ENCODE results near the gene AQR.
A peak's percentile ranks its signal among the peaks of the same experiment; 100 is the strongest.
"Not testable (repeated sequence)": the region's sequence is repeated elsewhere in the genome, so short reads cannot be mapped to it uniquely, and the experiment has no call there.

AQR gene

GRCh38 chr15:34986771-34987480 is 17.4 kb upstream of the AQR start:
- peak; percentile 58 to 59 for DNase-seq
- TF ChIP-seq POLR2A (IDR thresholded peaks at IDR 0.05; ENCODE audit: low read length) (no peak), GATA1 (IDR thresholded peaks at IDR 0.05; ENCODE audit: low read depth, low read length) (no peak)

- TF ChIP-seq POLR2A (IDR thresholded peaks at IDR 0.05; ENCODE audit: low read length): no peak
- no peak for TF ChIP-seq GATA1 (IDR thresholded peaks at IDR 0.05; ENCODE audit: low read depth, low read length)
- DNase-seq: no peak
Measured at GRCh38 chr15:34986326-34986725, 16.8 kb upstream of the AQR start.

- TF ChIP-seq POLR2A (IDR thresholded peaks at IDR 0.05; ENCODE audit: low read length) (no peak), GATA1 (IDR thresholded peaks at IDR 0.05; ENCODE audit: low read depth, low read length) (no peak)
- DNase-seq: peak; percentile 31 to 36
Measured at GRCh38 chr15:34984889-34985630, 15.5 kb upstream of the AQR start.

GRCh38 chr15:34976743-34977142 is 7.2 kb upstream of the AQR start:
- TF ChIP-seq POLR2A (IDR thresholded peaks at IDR 0.05; ENCODE audit: low read length) (no peak), GATA1 (IDR thresholded peaks at IDR 0.05; ENCODE audit: low read depth, low read length) (no peak)
- no peak for DNase-seq

- TF ChIP-seq GATA1 (IDR thresholded peaks at IDR 0.05; ENCODE audit: low read depth, low read length): no peak
- TF ChIP-seq POLR2A (IDR thresholded peaks at IDR 0.05; ENCODE audit: low read length): no peak
- DNase-seq: no peak
Measured at GRCh38 chr15:34976073-34976472, 6.5 kb upstream of the AQR start.

- TF ChIP-seq GATA1 (IDR thresholded peaks at IDR 0.05; ENCODE audit: low read depth, low read length) (no peak), POLR2A (IDR thresholded peaks at IDR 0.05; ENCODE audit: low read length) (no peak)
- DNase-seq: no peak
Measured at GRCh38 chr15:34973512-34973911, 4.0 kb upstream of the AQR start.

GRCh38 chr15:34970098-34970643 is 629 bp upstream of the AQR start:
- not testable (repeated sequence) for DNase-seq

- TF ChIP-seq POLR2A (IDR thresholded peaks at IDR 0.05; ENCODE audit: low read length) (no peak), GATA1 (IDR thresholded peaks at IDR 0.05; ENCODE audit: low read depth, low read length) (no peak)
Measured at GRCh38 chr15:34964277-34964676, 5.3 kb downstream of the AQR start.

GRCh38 chr15:34953851-34954250 is 15.7 kb downstream of the AQR start:
- TF ChIP-seq GATA1 (IDR thresholded peaks at IDR 0.05; ENCODE audit: low read depth, low read length): no peak
- no peak for TF ChIP-seq POLR2A (IDR thresholded peaks at IDR 0.05; ENCODE audit: low read length)
- no peak for DNase-seq

More at GRCh38 chr15:34964277-34964676, 5.3 kb downstream of the AQR start:
- no peak for DNase-seq

GRCh38 chr15:34952481-34952880 is 17.1 kb downstream of the AQR start:
- DNase-seq: no peak
- TF ChIP-seq GATA1 (IDR thresholded peaks at IDR 0.05; ENCODE audit: low read depth, low read length): no peak
- no peak for TF ChIP-seq POLR2A (IDR thresholded peaks at IDR 0.05; ENCODE audit: low read length)

GRCh38 chr15:34951993-34952392 is 17.5 kb downstream of the AQR start:
- TF ChIP-seq POLR2A (IDR thresholded peaks at IDR 0.05; ENCODE audit: low read length) (no peak), GATA1 (IDR thresholded peaks at IDR 0.05; ENCODE audit: low read depth, low read length) (no peak)
- no peak for DNase-seq

- no peak for TF ChIP-seq POLR2A (IDR thresholded peaks at IDR 0.05; ENCODE audit: low read length)
- TF ChIP-seq GATA1 (IDR thresholded peaks at IDR 0.05; ENCODE audit: low read depth, low read length): no peak
- no peak for DNase-seq
Measured at GRCh38 chr15:34944936-34945335, 24.6 kb downstream of the AQR start.

GRCh38 chr15:34943711-34944110 is 25.8 kb downstream of the AQR start:
- DNase-seq: peak in 1 of 2 experiments; percentile 15
- TF ChIP-seq GATA1 (IDR thresholded peaks at IDR 0.05; ENCODE audit: low read depth, low read length) (no peak), POLR2A (IDR thresholded peaks at IDR 0.05; ENCODE audit: low read length) (no peak)

- DNase-seq: not testable (repeated sequence)
Measured at GRCh38 chr15:34943264-34943663, 26.3 kb downstream of the AQR start.

- peak in 1 of 2 experiments; percentile 5 for DNase-seq
- TF ChIP-seq POLR2A (IDR thresholded peaks at IDR 0.05; ENCODE audit: low read length) (no peak), GATA1 (IDR thresholded peaks at IDR 0.05; ENCODE audit: low read depth, low read length) (no peak)
Measured at GRCh38 chr15:34942363-34942762, 27.2 kb downstream of the AQR start.

All from erythroblast (primary cell).